Smooth muscle cell (in vitro differentiated cells): Measurements from ENCODE around the gene NHS. TPM values are rescaled to one million over a fixed set of nuclear protein-coding genes. Genes with fewer than 3 reads are reported as not detected.

Experiments used
- DNase-seq: peaks from one replicate; lab custom pipeline; 2025; ENCODE audit not compliant: unreplicated experiment; lab: John Stamatoyannopoulos, UW
- H2AFZ ChIP-seq: fragments of 200-600 bp; sonication (generic); 2 replicates; pipeline ENCODE4 v1.6.0; 2016; ENCODE audit warnings: antibody characterized with exemption, low read depth, mild to moderate bottlenecking
- H3F3A ChIP-seq: fragments of 200-600 bp; sonication (generic); 2 replicates; pipeline ENCODE4 v1.6.0; 2017; ENCODE audit warnings: antibody characterized with exemption, low read depth
- H3K27ac ChIP-seq: fragments of 200-600 bp; sonication (generic); 2 replicates; pipeline ENCODE4 v1.5.1; 2016; ENCODE audit warnings: low read depth, mild to moderate bottlenecking
- H3K27me3 ChIP-seq: fragments of 200-600 bp; sonication (generic); 2 replicates; pipeline ENCODE4 v1.6.1; 2016; ENCODE audit warnings: low read depth, mild to moderate bottlenecking
- H3K36me3 ChIP-seq: fragments of 200-600 bp; sonication (generic); 2 replicates; pipeline ENCODE4 v1.5.1; 2016; ENCODE audit warnings: low read depth
- H3K4me1 ChIP-seq: fragments of 200-600 bp; sonication (generic); 2 replicates; pipeline ENCODE4 v1.5.1; 2016; ENCODE audit warnings: low read depth
- H3K4me2 ChIP-seq: fragments of 200-600 bp; sonication (generic); 2 replicates; pipeline ENCODE4 v1.6.0; 2016; ENCODE audit warnings: mild to moderate bottlenecking
- H3K4me3 ChIP-seq: fragments of 200-600 bp; sonication (generic); 2 replicates; pipeline ENCODE4 v1.5.1; 2016; ENCODE audit warnings: mild to moderate bottlenecking
- H3K79me2 ChIP-seq: fragments of 200-600 bp; sonication (generic); 2 replicates; pipeline ENCODE4 v1.6.0; 2016; ENCODE audit warnings: low read depth, mild to moderate bottlenecking
- H3K9ac ChIP-seq: fragments of 200-600 bp; sonication (generic); 2 replicates; pipeline ENCODE4 v1.6.0; 2016; ENCODE audit warnings: low read depth
- H3K9me3 ChIP-seq: fragments of 200-600 bp; sonication (generic); replicated peaks from 2 replicates; pipeline ENCODE4 v1.5.1; 2016; ENCODE audit warnings: low read depth
- H4K20me1 ChIP-seq: fragments of 200-600 bp; sonication (generic); 2 replicates; pipeline ENCODE4 v1.6.0; 2016; ENCODE audit warnings: low read depth
- WGBS: methylation state at CpG from one replicate; pipeline ENCODE4 v1.1.7; 2016; ENCODE audit warnings: low lambda C conversion rate; 5-methylcytosine and 5-hydroxymethylcytosine counted together
- polyA plus RNA-seq: library from polyadenylated mRNA; unstranded; fragments of >200 nt; fragmentation: Nextera tagmentation; extraction: Ambion mirVana; gene quantifications from 2 replicates; pipeline ENCODE4 v1.2.1, GENCODE V29; 2016
- total RNA-seq: library from RNA; depleted of rRNA; stranded (reverse); fragments of >200 nt; gene quantifications from 2 replicates; pipeline ENCODE4 v1.2.3, GENCODE V29; 2014
- TF ChIP-seq, protein P1 (sequence below): fragments of 200-600 bp; sonication (generic); IDR thresholded peaks from 2 replicates; pipeline ENCODE4 v1.5.1; 2017; ENCODE audit warnings: borderline replicate concordance, mild to moderate bottlenecking, antibody characterized with exemption; ENCODE audit not compliant: insufficient read depth, poor library complexity, severe bottlenecking

Gene NHS
- total and polyA plus RNA-seq, 2 experiments from 2014 or later: 2.6 to 9.6 TPM

DNA sequence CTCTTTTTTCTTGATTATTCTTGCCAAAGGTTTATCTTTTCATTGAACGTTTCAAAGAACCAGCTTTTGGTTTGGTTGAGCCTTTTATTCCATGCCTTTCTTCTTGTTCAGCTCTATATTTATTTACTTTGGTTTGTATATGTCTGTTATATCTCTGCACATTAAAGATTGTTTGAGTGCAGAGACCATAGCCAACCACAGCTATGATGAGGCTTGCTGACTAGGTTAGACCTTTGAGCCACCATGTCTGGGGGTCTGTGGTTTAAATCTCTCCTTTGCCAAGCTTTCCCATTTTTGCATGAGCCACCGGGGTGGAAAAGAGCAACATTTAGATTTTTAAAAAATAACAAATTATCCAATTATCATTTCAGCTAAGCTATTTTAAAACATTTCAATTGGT is 96.1 kb downstream of the NHS start:
- Histone ChIP-seq H3K4me1 (no peaks in the 10 kb centered on the region), H3K27me3 (no peaks in the 10 kb centered on the region), H3F3A (no peaks in the 10 kb centered on the region), H3K9me3 (no peaks in the 10 kb centered on the region), H4K20me1 (no peaks in the 10 kb centered on the region), H3K27ac (no peak overlapping the region), H3K9ac (no peak overlapping the region), H2AFZ (no peak overlapping the region), H3K79me2 (no peaks in the 10 kb centered on the region), H3K4me2 (no peak overlapping the region), H3K4me3 (no peak overlapping the region), H3K36me3 (no peaks in the 10 kb centered on the region)
- 46% methylated on average over 2 of the region's 2 CpGs for whole genome bisulfite sequencing
- no peak for DNase-seq
- TF ChIP-seq, protein P1, sequence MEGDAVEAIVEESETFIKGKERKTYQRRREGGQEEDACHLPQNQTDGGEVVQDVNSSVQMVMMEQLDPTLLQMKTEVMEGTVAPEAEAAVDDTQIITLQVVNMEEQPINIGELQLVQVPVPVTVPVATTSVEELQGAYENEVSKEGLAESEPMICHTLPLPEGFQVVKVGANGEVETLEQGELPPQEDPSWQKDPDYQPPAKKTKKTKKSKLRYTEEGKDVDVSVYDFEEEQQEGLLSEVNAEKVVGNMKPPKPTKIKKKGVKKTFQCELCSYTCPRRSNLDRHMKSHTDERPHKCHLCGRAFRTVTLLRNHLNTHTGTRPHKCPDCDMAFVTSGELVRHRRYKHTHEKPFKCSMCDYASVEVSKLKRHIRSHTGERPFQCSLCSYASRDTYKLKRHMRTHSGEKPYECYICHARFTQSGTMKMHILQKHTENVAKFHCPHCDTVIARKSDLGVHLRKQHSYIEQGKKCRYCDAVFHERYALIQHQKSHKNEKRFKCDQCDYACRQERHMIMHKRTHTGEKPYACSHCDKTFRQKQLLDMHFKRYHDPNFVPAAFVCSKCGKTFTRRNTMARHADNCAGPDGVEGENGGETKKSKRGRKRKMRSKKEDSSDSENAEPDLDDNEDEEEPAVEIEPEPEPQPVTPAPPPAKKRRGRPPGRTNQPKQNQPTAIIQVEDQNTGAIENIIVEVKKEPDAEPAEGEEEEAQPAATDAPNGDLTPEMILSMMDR: no peak

DNA sequence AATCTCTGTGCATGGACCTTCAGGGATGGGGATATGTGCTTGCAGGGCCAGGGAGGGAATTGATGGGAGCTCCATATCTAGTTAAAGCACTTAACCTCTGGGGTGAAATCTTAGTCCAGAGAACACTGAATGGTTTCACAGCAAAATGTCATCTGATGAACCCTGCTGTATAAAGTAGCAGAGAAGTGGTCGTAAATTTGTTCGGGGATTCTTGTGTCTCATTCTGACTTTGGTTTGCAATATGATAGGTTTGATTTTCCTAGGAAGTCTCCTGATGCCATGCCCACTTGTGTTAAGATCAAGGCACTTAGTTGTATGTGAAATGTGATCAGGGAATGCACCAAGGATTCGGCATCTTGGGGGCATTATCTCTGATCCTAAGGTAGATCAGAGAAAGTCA is 96.9 kb downstream of the NHS start:
- no peaks in the 10 kb centered on the region for H3F3A ChIP-seq
- H3K79me2 ChIP-seq: no peaks in the 10 kb centered on the region
- H3K4me2 ChIP-seq: no peak overlapping the region
- no peaks in the 10 kb centered on the region for H3K4me1 ChIP-seq
- no peaks in the 10 kb centered on the region for H3K36me3 ChIP-seq
- no peak overlapping the region for H3K9ac ChIP-seq
- DNase-seq: no peak
- WGBS: 84% methylated on average over 3 of the region's 3 CpGs
- TF ChIP-seq, protein P1: no peak
- no peak overlapping the region for H2AFZ ChIP-seq
- H3K9me3 ChIP-seq: no peaks in the 10 kb centered on the region
- no peaks in the 10 kb centered on the region for H4K20me1 ChIP-seq
- no peak overlapping the region for H3K4me3 ChIP-seq
- H3K27me3 ChIP-seq: no peaks in the 10 kb centered on the region
- no peak overlapping the region for H3K27ac ChIP-seq

DNA sequence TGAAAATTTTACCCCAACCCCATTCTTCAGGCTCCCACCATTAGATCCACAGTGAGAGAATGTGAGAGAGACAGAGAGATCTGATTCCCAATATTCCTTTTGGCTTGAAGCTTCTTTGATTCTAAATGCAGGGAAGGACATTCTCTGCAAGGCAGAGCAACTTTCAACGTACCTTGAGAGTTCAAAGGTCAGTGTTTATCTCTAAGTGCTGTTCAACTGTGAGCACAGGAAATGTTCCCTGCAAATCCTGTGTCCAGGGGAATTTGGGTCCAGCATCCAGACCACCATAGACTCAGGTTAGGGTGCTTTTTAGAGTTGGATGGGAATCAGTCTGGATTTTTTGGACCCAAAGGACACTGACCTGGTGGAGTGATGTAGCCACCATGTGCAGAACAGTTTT is 97.4 kb downstream of the NHS start:
- 45% methylated on average over 1 of the region's 1 CpG for WGBS
- H3K79me2 ChIP-seq: no peaks in the 10 kb centered on the region
- H2AFZ ChIP-seq: no peak overlapping the region
- H3K27ac ChIP-seq: no peak overlapping the region
- no peaks in the 10 kb centered on the region for H3K27me3 ChIP-seq
- no peaks in the 10 kb centered on the region for H3K9me3 ChIP-seq
- TF ChIP-seq, protein P1: no peak
- H3K36me3 ChIP-seq: no peaks in the 10 kb centered on the region
- no peaks in the 10 kb centered on the region for H4K20me1 ChIP-seq
- no peak for DNase-seq
- no peak overlapping the region for H3K4me2 ChIP-seq
- H3K9ac ChIP-seq: no peak overlapping the region
- no peak overlapping the region for H3K4me3 ChIP-seq
- no peaks in the 10 kb centered on the region for H3F3A ChIP-seq
- H3K4me1 ChIP-seq: no peaks in the 10 kb centered on the region

DNA sequence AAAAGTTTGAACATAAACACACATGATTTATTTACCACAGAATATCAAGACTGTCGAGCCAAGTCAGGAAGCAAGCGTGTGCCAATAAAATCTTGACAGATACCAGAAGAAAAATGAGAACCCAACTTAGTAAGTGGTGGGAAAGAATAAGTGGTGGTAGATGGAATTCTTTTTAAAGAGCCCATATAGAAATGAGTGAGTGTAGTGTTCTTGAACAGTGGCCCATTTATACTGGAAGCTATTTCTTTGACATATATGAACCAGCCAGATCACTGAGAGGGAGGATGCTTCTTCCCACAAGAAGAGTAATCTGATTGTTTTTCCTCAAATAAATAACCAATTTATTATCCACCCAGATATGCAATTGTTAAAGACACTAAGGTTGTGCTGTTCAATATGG is 98.0 kb downstream of the NHS start:
- Histone ChIP-seq H3K4me3 (no peak overlapping the region), H3K4me2 (no peak overlapping the region)

More for the DNA sequence above, 98.0 kb downstream of the NHS start:
- Histone ChIP-seq H3F3A (no peaks in the 10 kb centered on the region), H3K9me3 (no peaks in the 10 kb centered on the region), H2AFZ (no peak overlapping the region), H3K4me1 (no peaks in the 10 kb centered on the region), H3K27me3 (no peaks in the 10 kb centered on the region), H3K27ac (no peak overlapping the region), H3K79me2 (no peaks in the 10 kb centered on the region), H3K36me3 (no peaks in the 10 kb centered on the region), H4K20me1 (no peaks in the 10 kb centered on the region), H3K9ac (no peak overlapping the region)
- WGBS: 70% methylated on average over 2 of the region's 2 CpGs
- DNase-seq: no peak
- TF ChIP-seq, protein P1: no peak
